GM12873 (cell line): ENCODE results near the gene UBE2E3.

Source experiments
- CTCF ChIP-seq: IDR thresholded peaks from 2 replicates; pipeline ENCODE4 v1.5.1; 2012; ENCODE audit warnings: low read depth, mild to moderate bottlenecking, moderate library complexity, low read length, control low read depth; ENCODE audit not compliant: insufficient read depth; ENCODE audit errors: missing control alignments

The UBE2E3 gene

GRCh38 chr2:180960982-180961381, 19.4 kb upstream of the UBE2E3 start:
- TF ChIP-seq CTCF, result no peak

GRCh38 chr2:180962727-180963314, 17.6 kb upstream of the UBE2E3 start:
- no peak for TF ChIP-seq CTCF

- TF ChIP-seq CTCF, result no peak
Observed at GRCh38 chr2:180966378-180966777, 14.0 kb upstream of the UBE2E3 start.

- no peak for TF ChIP-seq CTCF
Observed at GRCh38 chr2:180969124-180969523, 11.3 kb upstream of the UBE2E3 start.

GRCh38 chr2:180970016-180970415, 10.4 kb upstream of the UBE2E3 start:
- no peak for TF ChIP-seq CTCF

GRCh38 chr2:180971811-180972210, 8.6 kb upstream of the UBE2E3 start:
- no peak for TF ChIP-seq CTCF

- no peak for TF ChIP-seq CTCF
Observed at GRCh38 chr2:180975585-180975984, 4.8 kb upstream of the UBE2E3 start.
